Caco-2 (cell line): ENCODE measurements around the gene SMC4. TPM values are rescaled to one million over a fixed set of nuclear protein-coding genes. Genes with fewer than 3 reads are reported as not detected.

Experiments
- BruUV-seq: library from RNA; stranded (reverse); fragments of 400-500 nt; replicated peaks from 2 replicates; lab custom pipeline; 2021; lab: Mats Ljungman, UMichigan
- CTCF ChIA-PET: fragments of 300-600 bp; sonication (Branson Sonifier 250); formaldehyde crosslinking; loops from one replicate; lab custom pipeline; 2022; ENCODE audit warnings: antibody characterized with exemption; lab: Charles Lee
- POLR2A ChIA-PET: fragments of 300-600 bp; sonication (Branson Sonifier 250); formaldehyde crosslinking; loops from one replicate; lab custom pipeline; 2022; ENCODE audit warnings: antibody characterized with exemption; lab: Charles Lee
- DNase-seq, 2 experiments: peaks; one replicate each; pipeline versions ENCODE4 v3.0.0 to v3.0.0-alpha.2; 2020 to 2022
- H3K27me3 ChIP-seq: replicated peaks from 2 replicates; pipeline ENCODE4 v1.6.0; 2011; ENCODE audit warnings: low read length; ENCODE audit not compliant: control insufficient read depth, insufficient read depth
- H3K36me3 ChIP-seq: 2 replicates; pipeline ENCODE4 v1.5.1; 2011; ENCODE audit warnings: low read length; ENCODE audit not compliant: control insufficient read depth, insufficient read depth
- H3K4me1 ChIP-seq: fragments of 250-450 bp; sonication (Bioruptor Pico); 2 replicates; pipeline ENCODE4 v1.5.1; 2020; ENCODE audit warnings: mild to moderate bottlenecking
- H3K4me3 ChIP-seq: 2 replicates; pipeline ENCODE4 v1.5.1; 2011; ENCODE audit warnings: low read depth, mild to moderate bottlenecking, control low read depth, low read length
- H3K9me3 ChIP-seq: fragments of 250-450 bp; sonication (Bioruptor Pico); 2 replicates; pipeline ENCODE4 v1.5.1; 2020; ENCODE audit warnings: mild to moderate bottlenecking, moderate library complexity
- H3K27ac Mint-ChIP-seq: one replicate; pipeline ENCODE4 v1.8.0; 2022; ENCODE audit warnings: mixed read lengths; ENCODE audit not compliant: unreplicated experiment
- H3K27me3 Mint-ChIP-seq: one replicate; pipeline ENCODE4 v1.8.0; 2022; ENCODE audit warnings: mixed read lengths; ENCODE audit not compliant: insufficient read depth, unreplicated experiment
- H3K36me3 Mint-ChIP-seq: one replicate; pipeline ENCODE4 v1.8.0; 2022; ENCODE audit warnings: mild to moderate bottlenecking, mixed read lengths; ENCODE audit not compliant: insufficient read depth, unreplicated experiment
- H3K4me1 Mint-ChIP-seq: one replicate; pipeline ENCODE4 v1.8.0; 2022; ENCODE audit warnings: low read depth, mixed read lengths; ENCODE audit not compliant: unreplicated experiment
- H3K4me3 Mint-ChIP-seq: one replicate; pipeline ENCODE4 v1.8.0; 2022; ENCODE audit warnings: mild to moderate bottlenecking, moderate library complexity, mixed read lengths; ENCODE audit not compliant: unreplicated experiment
- H3K9me3 Mint-ChIP-seq: one replicate; pipeline ENCODE4 v1.8.0; 2022; ENCODE audit warnings: mixed read lengths; ENCODE audit not compliant: unreplicated experiment
- intact Hi-C: fragments of 100-400 bp; cut with micrococcal nuclease; formaldehyde crosslinking; loops from one replicate; pipeline ENCODE4 v1.10.0; 2022; ENCODE audit not compliant: unreplicated experiment
- total RNA-seq: library from RNA; stranded (reverse); gene quantifications from 2 replicates; pipeline ENCODE4 v1.2.3, GENCODE V29; 2022
- TF ChIP-seq, protein P1 (sequence below), 2 experiments: fragments of 200-600 bp in 1 of 2; IDR thresholded peaks; 1 replicate in 1 of 2; 2 replicates in 1 of 2; pipeline versions ENCODE4 v1.5.1 to v1.8.0; 2011 to 2022; ENCODE audit warnings: antibody characterized with exemption in 1 of 2, control low read depth in 1 of 2, inconsistent platforms in 1 of 2, low read depth in 1 of 2, low read length in 1 of 2, mild to moderate bottlenecking in 1 of 2, moderate library complexity in 1 of 2; ENCODE audit not compliant: insufficient read depth in 1 of 2, severe bottlenecking in 1 of 2, unreplicated experiment in 1 of 2

Gene SMC4
- total RNA-seq, 1 experiment from 2014 or later: 133 TPM

DNA sequence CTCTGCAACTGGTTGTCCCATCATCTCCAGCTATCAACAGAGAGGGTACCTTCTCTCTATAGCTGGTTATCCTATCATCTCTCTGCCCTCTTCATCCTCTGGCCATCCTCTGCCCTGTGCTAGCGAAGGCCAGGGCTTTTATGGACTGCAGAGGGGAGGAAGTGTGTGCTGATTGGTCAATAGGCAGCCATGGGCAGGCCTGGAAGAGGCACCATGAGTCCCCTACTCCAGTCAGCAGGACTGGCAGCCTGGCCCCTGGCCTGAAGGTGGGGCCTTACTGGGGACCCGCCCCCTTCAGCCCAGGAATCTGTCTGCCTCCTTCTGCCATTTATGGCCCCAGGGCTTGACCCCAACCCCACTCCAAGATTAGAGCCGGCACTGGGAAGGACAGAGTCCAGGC is 60.6 kb downstream of the SMC4 start:
- no peaks in the 10 kb centered on the region for H3K4me1 Mint-ChIP-seq
- H3K27me3 Mint-ChIP-seq: peaks cover 11% of the 10 kb centered on the region
- Histone ChIP-seq H3K4me1 (no peaks in the 10 kb centered on the region), H3K9me3 (no peaks in the 10 kb centered on the region), H3K4me3 (no peak overlapping the region), H3K36me3 (no peaks in the 10 kb centered on the region), H3K27me3 (no peaks in the 10 kb centered on the region)
- no peak overlapping the region for H3K4me3 Mint-ChIP-seq
- ChIA-PET POLR2A (interaction anchor here (0.6 kb wide), 1 partner anchor 1906 kb away, joined by 4 read pairs; no protein-coding TSS in a partner anchor), CTCF (no interaction called here)
- intact Hi-C loops: no loop called here
- H3K9me3 Mint-ChIP-seq: no peaks in the 10 kb centered on the region
- no peaks in the 10 kb centered on the region for H3K36me3 Mint-ChIP-seq
- no peak overlapping the region for H3K27ac Mint-ChIP-seq
- BruUV-seq: no TSS peak
- DNase-seq: no peak
- TF ChIP-seq, protein P1, sequence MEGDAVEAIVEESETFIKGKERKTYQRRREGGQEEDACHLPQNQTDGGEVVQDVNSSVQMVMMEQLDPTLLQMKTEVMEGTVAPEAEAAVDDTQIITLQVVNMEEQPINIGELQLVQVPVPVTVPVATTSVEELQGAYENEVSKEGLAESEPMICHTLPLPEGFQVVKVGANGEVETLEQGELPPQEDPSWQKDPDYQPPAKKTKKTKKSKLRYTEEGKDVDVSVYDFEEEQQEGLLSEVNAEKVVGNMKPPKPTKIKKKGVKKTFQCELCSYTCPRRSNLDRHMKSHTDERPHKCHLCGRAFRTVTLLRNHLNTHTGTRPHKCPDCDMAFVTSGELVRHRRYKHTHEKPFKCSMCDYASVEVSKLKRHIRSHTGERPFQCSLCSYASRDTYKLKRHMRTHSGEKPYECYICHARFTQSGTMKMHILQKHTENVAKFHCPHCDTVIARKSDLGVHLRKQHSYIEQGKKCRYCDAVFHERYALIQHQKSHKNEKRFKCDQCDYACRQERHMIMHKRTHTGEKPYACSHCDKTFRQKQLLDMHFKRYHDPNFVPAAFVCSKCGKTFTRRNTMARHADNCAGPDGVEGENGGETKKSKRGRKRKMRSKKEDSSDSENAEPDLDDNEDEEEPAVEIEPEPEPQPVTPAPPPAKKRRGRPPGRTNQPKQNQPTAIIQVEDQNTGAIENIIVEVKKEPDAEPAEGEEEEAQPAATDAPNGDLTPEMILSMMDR (IDR thresholded peaks at IDR 0.05; ENCODE audit: insufficient read depth in 1 of 2, low read depth in 1 of 2, low read length in 1 of 2, severe bottlenecking in 1 of 2, unreplicated experiment in 1 of 2): no peak

DNA sequence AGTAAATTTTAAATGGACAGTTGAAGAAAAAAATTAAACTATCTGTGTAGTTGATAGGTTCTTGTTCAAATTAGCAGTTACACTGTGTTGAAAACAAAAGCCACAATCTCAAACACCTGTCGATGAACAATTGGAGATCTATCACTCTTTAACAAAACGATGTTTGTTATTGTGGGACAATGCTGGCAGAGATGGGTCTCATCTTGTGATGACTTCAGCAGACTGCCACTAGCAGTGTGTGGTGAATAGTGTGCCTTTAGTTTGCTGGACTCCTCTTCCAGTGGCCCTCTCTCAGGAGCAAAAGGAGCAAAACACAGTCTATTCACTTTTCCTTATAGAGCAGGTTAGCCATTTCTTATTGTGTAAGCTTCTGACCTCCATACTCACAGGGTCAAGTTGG is 64.9 kb downstream of the SMC4 start:
- DNase-seq: no peak
- Histone ChIP-seq H3K36me3 (no peaks in the 10 kb centered on the region), H3K4me1 (no peaks in the 10 kb centered on the region), H3K27me3 (no peaks in the 10 kb centered on the region), H3K9me3 (no peaks in the 10 kb centered on the region), H3K4me3 (no peak overlapping the region)
- ChIA-PET POLR2A (no interaction called here), CTCF (no interaction called here)
- H3K36me3 Mint-ChIP-seq: no peaks in the 10 kb centered on the region
- TF ChIP-seq, protein P1 (IDR thresholded peaks at IDR 0.05; ENCODE audit: insufficient read depth in 1 of 2, low read depth in 1 of 2, low read length in 1 of 2, severe bottlenecking in 1 of 2, unreplicated experiment in 1 of 2): no peak
- H3K9me3 Mint-ChIP-seq: peaks cover 7% of the 10 kb centered on the region
- intact Hi-C loops: no loop called here
- H3K27ac Mint-ChIP-seq: no peak overlapping the region
- H3K4me3 Mint-ChIP-seq: no peak overlapping the region
- no TSS peak for BruUV-seq
- H3K27me3 Mint-ChIP-seq: no peaks in the 10 kb centered on the region
- H3K4me1 Mint-ChIP-seq: no peaks in the 10 kb centered on the region

DNA sequence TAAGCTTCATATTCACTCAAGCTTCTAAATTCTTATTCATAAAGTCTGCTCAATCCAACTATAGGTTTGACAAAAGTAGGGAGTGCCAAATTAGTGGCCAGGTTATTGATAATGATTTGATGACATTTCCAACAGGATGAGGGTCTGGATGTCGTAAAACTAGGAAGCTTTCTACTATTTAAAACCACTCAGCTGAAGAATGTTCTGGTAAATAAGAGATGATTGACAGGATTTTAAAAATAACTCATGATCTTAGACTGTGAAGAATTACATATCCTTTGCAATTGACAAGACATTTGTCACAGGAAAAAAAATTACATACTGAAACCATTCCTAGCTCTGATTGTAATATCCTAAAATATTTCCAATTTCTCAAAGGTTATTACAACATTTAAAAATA is 65.5 kb downstream of the SMC4 start:
- CTCF ChIA-PET: no interaction called here

More for the DNA sequence above, 65.5 kb downstream of the SMC4 start:
- Mint-ChIP-seq H3K27ac (no peak overlapping the region), H3K27me3 (no peaks in the 10 kb centered on the region), H3K9me3 (peaks cover 13% of the 10 kb centered on the region), H3K36me3 (no peaks in the 10 kb centered on the region), H3K4me3 (no peak overlapping the region), H3K4me1 (no peaks in the 10 kb centered on the region)
- Histone ChIP-seq H3K4me3 (no peak overlapping the region), H3K36me3 (no peaks in the 10 kb centered on the region), H3K4me1 (no peaks in the 10 kb centered on the region), H3K9me3 (peaks cover 1% of the 10 kb centered on the region), H3K27me3 (no peaks in the 10 kb centered on the region)
- no peak for DNase-seq
- intact Hi-C loops: no loop called here
- POLR2A ChIA-PET: no interaction called here
- TF ChIP-seq, protein P1 (IDR thresholded peaks at IDR 0.05; ENCODE audit: insufficient read depth in 1 of 2, low read depth in 1 of 2, low read length in 1 of 2, severe bottlenecking in 1 of 2, unreplicated experiment in 1 of 2): no peak
- no TSS peak for BruUV-seq
